H9 (cell line): ENCODE results near the gene RBM44. TPM values are rescaled to one million over a fixed set of nuclear protein-coding genes. Genes with fewer than 3 reads are reported as not detected.

ENCODE experiments used
- DNase-seq: peaks from one replicate; pipeline ENCODE4 v3.0.0-alpha.2; 2017
- H2AFZ ChIP-seq: one replicate; pipeline ENCODE4 v1.6.1; 2013; ENCODE audit warnings: mild to moderate bottlenecking, low read length, control low read depth, moderate library complexity
- H2AK5ac ChIP-seq: 2 replicates; pipeline ENCODE4 v1.6.1; 2013; ENCODE audit warnings: low read length, control low read depth, mixed read lengths; ENCODE audit not compliant: insufficient read length
- H2BK120ac ChIP-seq: one replicate; pipeline ENCODE4 v1.6.1; 2013; ENCODE audit warnings: low read depth, mild to moderate bottlenecking, low read length, control low read depth, inconsistent platforms; ENCODE audit not compliant: poor library complexity, severe bottlenecking
- H2BK12ac ChIP-seq: 2 replicates; pipeline ENCODE4 v1.6.1; 2013; ENCODE audit warnings: low read length, control low read depth, mixed read lengths, low read depth; ENCODE audit not compliant: insufficient read length
- H2BK15ac ChIP-seq: 2 replicates; pipeline ENCODE4 v1.6.1; 2013; ENCODE audit warnings: low read depth, low read length, control low read depth
- H2BK20ac ChIP-seq: one replicate; pipeline ENCODE4 v1.6.1; 2013; ENCODE audit warnings: low read depth, mild to moderate bottlenecking, low read length, control low read depth, inconsistent platforms; ENCODE audit not compliant: poor library complexity, severe bottlenecking
- H2BK5ac ChIP-seq: 2 replicates; pipeline ENCODE4 v1.6.1; 2013; ENCODE audit warnings: low read length, control low read depth, mixed read lengths; ENCODE audit not compliant: insufficient read length
- H3K14ac ChIP-seq: 2 replicates; pipeline ENCODE4 v1.6.1; 2013; ENCODE audit warnings: low read length, control low read depth; ENCODE audit not compliant: insufficient read depth
- H3K18ac ChIP-seq: 2 replicates; pipeline ENCODE4 v1.6.1; 2013; ENCODE audit warnings: low read depth, mild to moderate bottlenecking, mixed read lengths, low read length, control low read depth; ENCODE audit not compliant: insufficient read length
- H3K23ac ChIP-seq: 2 replicates; pipeline ENCODE4 v1.6.1; 2013; ENCODE audit warnings: low read length, control low read depth, mixed read lengths, low read depth; ENCODE audit not compliant: insufficient read length
- H3K23me2 ChIP-seq: 2 replicates; pipeline ENCODE4 v1.6.1; 2013; ENCODE audit warnings: low read depth, mild to moderate bottlenecking, mixed read lengths, low read length, control low read depth; ENCODE audit not compliant: insufficient read length, poor library complexity, severe bottlenecking
- H3K27ac ChIP-seq: 2 replicates; pipeline ENCODE4 v1.5.1; 2013; ENCODE audit warnings: low read length, control low read depth, mixed read lengths, low read depth; ENCODE audit not compliant: insufficient read length
- H3K27me3 ChIP-seq: 2 replicates; pipeline ENCODE4 v1.6.1; 2013; ENCODE audit warnings: low read length, control low read depth, inconsistent platforms; ENCODE audit not compliant: insufficient read depth
- H3K4ac ChIP-seq: 2 replicates; pipeline ENCODE4 v1.6.1; 2013; ENCODE audit warnings: low read depth, mild to moderate bottlenecking, control low read depth, inconsistent platforms, low read length, moderate library complexity
- H3K4me1 ChIP-seq: 2 replicates; pipeline ENCODE4 v1.6.1; 2013; ENCODE audit warnings: low read length, control low read depth, inconsistent platforms; ENCODE audit not compliant: insufficient read depth
- H3K4me2 ChIP-seq: 2 replicates; pipeline ENCODE4 v1.6.1; 2013; ENCODE audit warnings: low read length, control low read depth, mixed read lengths; ENCODE audit not compliant: insufficient read length, insufficient read depth
- H3K56ac ChIP-seq: 2 replicates; pipeline ENCODE4 v1.6.1; 2013; ENCODE audit warnings: low read depth, mild to moderate bottlenecking, mixed read lengths, low read length, control low read depth; ENCODE audit not compliant: insufficient read length
- H3K79me1 ChIP-seq: 2 replicates; pipeline ENCODE4 v1.6.1; 2013; ENCODE audit warnings: low read depth, mild to moderate bottlenecking, moderate library complexity, low read length, control low read depth, inconsistent platforms; ENCODE audit not compliant: insufficient read depth, poor library complexity, severe bottlenecking
- H3K79me2 ChIP-seq: 2 replicates; pipeline ENCODE4 v1.6.1; 2013; ENCODE audit warnings: low read length, control low read depth, inconsistent platforms; ENCODE audit not compliant: insufficient read depth
- H3K9ac ChIP-seq: 2 replicates; pipeline ENCODE4 v1.6.1; 2013; ENCODE audit warnings: low read length, control low read depth, mixed read lengths; ENCODE audit not compliant: insufficient read length; ENCODE audit errors: extremely low read depth
- H3K9me3 ChIP-seq: one replicate; pipeline ENCODE4 v1.6.1; 2013; ENCODE audit warnings: low read depth, low read length, inconsistent platforms; ENCODE audit not compliant: control insufficient read depth
- H3T11ph ChIP-seq: one replicate; pipeline ENCODE4 v1.6.1; 2013; ENCODE audit warnings: mild to moderate bottlenecking, low read length, control low read depth, inconsistent platforms
- H4K20me1 ChIP-seq: one replicate; pipeline ENCODE4 v1.6.1; 2013; ENCODE audit not compliant: control insufficient read depth, insufficient read length, insufficient read depth
- H4K5ac ChIP-seq: 2 replicates; pipeline ENCODE4 v1.6.1; 2013; ENCODE audit warnings: low read depth, mild to moderate bottlenecking, mixed read lengths, low read length, control low read depth; ENCODE audit not compliant: insufficient read length
- H4K8ac ChIP-seq: replicated peaks from 2 replicates; pipeline ENCODE4 v1.6.1; 2013; ENCODE audit warnings: low read length, control low read depth, mixed read lengths, low read depth; ENCODE audit not compliant: insufficient read length
- H4K91ac ChIP-seq: 2 replicates; pipeline ENCODE4 v1.6.1; 2013; ENCODE audit warnings: low read depth, mild to moderate bottlenecking, moderate library complexity, mixed read lengths, low read length, control low read depth; ENCODE audit not compliant: insufficient read length
- H3K27ac Mint-ChIP-seq, 3 experiments: 2 replicates in 2 of 3; 3 replicates in 1 of 3; pipeline ENCODE4 v1.8.0; 2020 to 2021; ENCODE audit warnings: mixed read lengths in 3 of 3, mild to moderate bottlenecking in 1 of 3, moderate library complexity in 1 of 3
- H3K27me3 Mint-ChIP-seq: 2 replicates; pipeline ENCODE4 v1.8.0; 2021; ENCODE audit warnings: low read depth, mild to moderate bottlenecking, moderate library complexity, mixed read lengths
- H3K36me3 Mint-ChIP-seq, 3 experiments: 2 replicates in 2 of 3; 3 replicates in 1 of 3; pipeline ENCODE4 v1.8.0; 2020 to 2021; ENCODE audit warnings: low read depth in 3 of 3, mixed read lengths in 3 of 3; ENCODE audit not compliant: insufficient read depth in 1 of 3
- H3K4me1 Mint-ChIP-seq, 2 experiments: 2 replicates each; pipeline ENCODE4 v1.8.0; 2020; ENCODE audit warnings: mixed read lengths in 2 of 2
- H3K4me3 Mint-ChIP-seq, 2 experiments: 2 replicates in 1 of 2; 3 replicates in 1 of 2; pipeline ENCODE4 v1.8.0; 2020 to 2021; ENCODE audit warnings: mild to moderate bottlenecking in 2 of 2, mixed read lengths in 2 of 2, moderate library complexity in 1 of 2
- H3K9me3 Mint-ChIP-seq, 2 experiments: 2 replicates in 1 of 2; 3 replicates in 1 of 2; pipeline ENCODE4 v1.8.0; 2020; ENCODE audit warnings: mild to moderate bottlenecking in 2 of 2, mixed read lengths in 2 of 2, moderate library complexity in 1 of 2
- WGBS: extraction: QIAGEN DNeasy Blood & Tissue Kit; methylation state at CpG from one replicate; pipeline ENCODE4 v1.1.7; 2013; ENCODE audit warnings: missing lambda C conversion rate, low lambda C conversion rate, mixed read lengths; ENCODE audit not compliant: insufficient read length; ENCODE audit errors: extremely low coverage; 5-methylcytosine and 5-hydroxymethylcytosine counted together
- total RNA-seq: library from RNA; stranded (reverse); gene quantifications from 2 replicates; pipeline ENCODE4 v1.2.1, GENCODE V29; 2021
- TF ChIP-seq, protein P1 (sequence below): fragments of 200-600 bp; sonication (generic); conservative IDR thresholded peaks from 3 replicates; pipeline ENCODE4 v1.8.0; 2021; ENCODE audit warnings: antibody characterized with exemption, mild to moderate bottlenecking

RBM44 gene
- total RNA-seq, 1 experiment from 2014 or later: 0.15 TPM

DNA sequence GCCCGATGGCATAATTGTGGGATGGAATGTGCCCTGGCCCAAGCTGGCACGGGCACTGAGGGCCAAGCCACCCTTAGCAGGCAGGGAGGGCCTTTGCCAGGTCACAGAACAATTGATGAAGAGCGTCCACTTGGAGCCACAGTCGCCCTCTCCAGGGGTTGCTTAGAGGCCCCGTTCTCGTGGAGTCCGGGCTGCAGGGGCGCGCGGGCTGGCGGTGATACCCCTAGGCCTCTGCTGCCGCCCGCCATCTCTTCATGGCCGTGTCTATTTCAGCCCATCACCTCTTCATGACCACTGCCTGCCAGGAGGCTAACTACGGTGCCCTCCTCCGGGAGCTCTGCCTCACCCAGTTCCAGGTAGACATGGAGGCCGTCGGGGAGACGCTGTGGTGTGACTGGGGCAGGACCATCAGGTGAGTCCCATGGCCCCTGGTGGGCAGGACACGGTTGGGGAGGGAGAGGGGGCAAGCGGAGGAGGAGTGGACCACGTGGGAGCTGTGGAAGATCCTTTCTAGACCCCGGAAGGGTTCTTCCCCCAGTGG is 78.4 kb downstream of the RBM44 start:
- H3K27me3 Mint-ChIP-seq: peaks cover 2% of the 10 kb centered on the region
- no peaks in the 10 kb centered on the region for H3K23me2 ChIP-seq
- no peaks in the 10 kb centered on the region for H3K9me3 Mint-ChIP-seq
- DNase-seq: no peak
- H3K14ac ChIP-seq: no peak overlapping the region; the same call in 1 of the 2 replicates
- H3K9me3 ChIP-seq: no peaks in the 10 kb centered on the region
- WGBS: no CpG with 5 or more reads among the region's 23 CpGs
- no peak overlapping the region for H3K23ac ChIP-seq
- no peak overlapping the region for H2BK5ac ChIP-seq
- TF ChIP-seq, protein P1, sequence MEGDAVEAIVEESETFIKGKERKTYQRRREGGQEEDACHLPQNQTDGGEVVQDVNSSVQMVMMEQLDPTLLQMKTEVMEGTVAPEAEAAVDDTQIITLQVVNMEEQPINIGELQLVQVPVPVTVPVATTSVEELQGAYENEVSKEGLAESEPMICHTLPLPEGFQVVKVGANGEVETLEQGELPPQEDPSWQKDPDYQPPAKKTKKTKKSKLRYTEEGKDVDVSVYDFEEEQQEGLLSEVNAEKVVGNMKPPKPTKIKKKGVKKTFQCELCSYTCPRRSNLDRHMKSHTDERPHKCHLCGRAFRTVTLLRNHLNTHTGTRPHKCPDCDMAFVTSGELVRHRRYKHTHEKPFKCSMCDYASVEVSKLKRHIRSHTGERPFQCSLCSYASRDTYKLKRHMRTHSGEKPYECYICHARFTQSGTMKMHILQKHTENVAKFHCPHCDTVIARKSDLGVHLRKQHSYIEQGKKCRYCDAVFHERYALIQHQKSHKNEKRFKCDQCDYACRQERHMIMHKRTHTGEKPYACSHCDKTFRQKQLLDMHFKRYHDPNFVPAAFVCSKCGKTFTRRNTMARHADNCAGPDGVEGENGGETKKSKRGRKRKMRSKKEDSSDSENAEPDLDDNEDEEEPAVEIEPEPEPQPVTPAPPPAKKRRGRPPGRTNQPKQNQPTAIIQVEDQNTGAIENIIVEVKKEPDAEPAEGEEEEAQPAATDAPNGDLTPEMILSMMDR: no peak
- peaks cover 8 to 9% of the 10 kb centered on the region in 2 experiments for H3K4me1 Mint-ChIP-seq
- no peak overlapping the region for H3K18ac ChIP-seq
- no peaks in the 10 kb centered on the region for H3K27me3 ChIP-seq
- H3T11ph ChIP-seq: no peak overlapping the region
- no peak overlapping the region for H3K27ac ChIP-seq
- no peak overlapping the region for H4K8ac ChIP-seq
- H2BK120ac ChIP-seq: no peak overlapping the region
- H3K56ac ChIP-seq: no peak overlapping the region
- no peak overlapping the region for H4K5ac ChIP-seq
- H3K4ac ChIP-seq: no peak overlapping the region
- no peak overlapping the region for H2BK15ac ChIP-seq
- no peak overlapping the region for H3K4me2 ChIP-seq
- H4K20me1 ChIP-seq: no peaks in the 10 kb centered on the region
- H4K91ac ChIP-seq: no peak overlapping the region
- H3K4me1 ChIP-seq: no peaks in the 10 kb centered on the region; the same call in 1 of the 2 replicates
- H3K79me1 ChIP-seq: no peaks in the 10 kb centered on the region
- H2AK5ac ChIP-seq: no peak overlapping the region
- no peak overlapping the region for H3K4me3 Mint-ChIP-seq
- no peak overlapping the region for H2BK20ac ChIP-seq
- H3K79me2 ChIP-seq: no peaks in the 10 kb centered on the region
- no peak overlapping the region for H2AFZ ChIP-seq
- no peak overlapping the region for H2BK12ac ChIP-seq
- H3K9ac ChIP-seq: no peak overlapping the region
- H3K36me3 Mint-ChIP-seq: no peaks in the 10 kb centered on the region; a peak in 1 of 7 replicates
- H3K27ac Mint-ChIP-seq: no peak overlapping the region
